ENCODE data around the gene GALNTL6.

GRCh38 chr4:171981185-171981584 lies 168.0 kb downstream of the GALNTL6 start:
- no peak for TF ChIP-seq POLR2A (IDR thresholded peaks at IDR 0.05)
- TF ChIP-seq CTCF (IDR thresholded peaks at IDR 0.05) = no peak
- TF ChIP-seq EP300 (IDR thresholded peaks at IDR 0.05) = no peak
- no peak for TF ChIP-seq POLR2AphosphoS5 (IDR thresholded peaks at IDR 0.05)

Data from stomach (tissue), 4 donors.